Fibroblast of villous mesenchyme (primary cell): Measurements from ENCODE around the gene EXOC6. TPM values are rescaled to one million over a fixed set of nuclear protein-coding genes. Genes with fewer than 3 reads are reported as not detected.

Experiments used
- DNase-seq: peaks from one replicate; pipeline ENCODE4 v3.0.0-alpha.2; 2010; ENCODE audit warnings: low read depth
- H3K4me3 ChIP-seq: 2 replicates; pipeline ENCODE4 v1.5.1; 2011; ENCODE audit warnings: low read depth, mild to moderate bottlenecking, low read length
- CTCF ChIP-seq: IDR thresholded peaks from 2 replicates; pipeline ENCODE4 v1.5.1; 2012; ENCODE audit warnings: low read depth, mild to moderate bottlenecking, low read length; ENCODE audit not compliant: insufficient read depth
- total RNA-seq: library from RNA; depleted of rRNA; stranded (reverse); fragments of >200 nt; gene quantifications from 2 replicates; pipeline ENCODE4 v1.2.3, GENCODE V29; 2012

Gene EXOC6
- total RNA-seq, 1 donor = 7.8 TPM

GRCh38 chr10:93081318-93081717, 233.0 kb downstream of the EXOC6 start:
- no peak for DNase-seq
- H3K4me3 ChIP-seq = no peak overlapping the region
- no peak for TF ChIP-seq CTCF

- no peak for TF ChIP-seq CTCF
- no peak overlapping the region for H3K4me3 ChIP-seq
- DNase-seq = peak; percentile 15
Observed at GRCh38 chr10:93081834-93082233, 233.5 kb downstream of the EXOC6 start.

GRCh38 chr10:93083743-93084539, 235.6 kb downstream of the EXOC6 start:
- no peak overlapping the region for H3K4me3 ChIP-seq
- DNase-seq = no peak
- TF ChIP-seq CTCF = no peak

GRCh38 chr10:93085272-93085859, 237.0 kb downstream of the EXOC6 start:
- no peak for DNase-seq
- TF ChIP-seq CTCF = no peak

GRCh38 chr10:93086289-93086688, 238.0 kb downstream of the EXOC6 start:
- H3K4me3 ChIP-seq = no peak overlapping the region
- no peak for TF ChIP-seq CTCF
- no peak for DNase-seq

More at GRCh38 chr10:93085272-93085859, 237.0 kb downstream of the EXOC6 start:
- no peak overlapping the region for H3K4me3 ChIP-seq

- H3K4me3 ChIP-seq = no peak overlapping the region
- DNase-seq = no peak
- no peak for TF ChIP-seq CTCF
Observed at GRCh38 chr10:93087846-93088245, 239.5 kb downstream of the EXOC6 start.
